ENCODE measurements around the gene IQCE. TPM values are rescaled to one million over a fixed set of nuclear protein-coding genes. Genes with fewer than 3 reads are reported as not detected.

IQCE gene
- total and polyA plus RNA-seq, 10 of the 15 experiments (the other 5 are each of a cell fraction or from before 2014, with no cell fraction given) = 0.37 to 8.1 (median 3.7) TPM

- CTCF ChIA-PET = interaction anchor here (1.2 kb wide), 1 partner anchor 158 kb away, joined by 3 read pairs; no protein-coding TSS in a partner anchor
- no peak for TF ChIP-seq RCOR1 (conservative IDR thresholded peaks at IDR 0.05; ENCODE audit: low read depth, low read length)
- TF ChIP-seq NR2C2 (IDR thresholded peaks at IDR 0.05; ENCODE audit: borderline replicate concordance, control insufficient read depth, insufficient read length, low read depth) = no peak
- no peak for TF ChIP-seq E4F1 (IDR thresholded peaks at IDR 0.05; ENCODE audit: borderline replicate concordance, partially characterized antibody)
- no peak for TF ChIP-seq EZH2 (IDR thresholded peaks at IDR 0.05; ENCODE audit: borderline replicate concordance, control insufficient read depth, low read depth, low read length)
- no peak for TF ChIP-seq ZBTB11 (CRISPR knock-in tag; IDR thresholded peaks at IDR 0.05)
- TF ChIP-seq CEBPZ (IDR thresholded peaks at IDR 0.05; ENCODE audit: low read depth, low read length) = no peak
- TF ChIP-seq CREB1 (IDR thresholded peaks at IDR 0.05; ENCODE audit: low read depth) = no peak
- TF ChIP-seq NRF1 (conservative IDR thresholded peaks at IDR 0.05; ENCODE audit: low read depth, low read length) = no peak
- TF ChIP-seq STAT3 (IDR thresholded peaks at IDR 0.05; ENCODE audit: low read depth, low read length) = no peak
- no peak for TF ChIP-seq IKZF2 (IDR thresholded peaks at IDR 0.05)
- no peak for TF ChIP-seq HSF1 (IDR thresholded peaks at IDR 0.05; ENCODE audit: low read depth, low read length)
- TF ChIP-seq HDAC2 (IDR thresholded peaks at IDR 0.05) = no peak
- TF ChIP-seq YBX1 (IDR thresholded peaks at IDR 0.05) = no peak
Observed at GRCh38 chr7:2628130-2628482, 69.3 kb downstream of the IQCE start.

More at GRCh38 chr7:2628130-2628482, 69.3 kb downstream of the IQCE start:
- H3K4me3 ChIP-seq = no peak overlapping the region
- no TSS peak for BruUV-seq (replicated peaks)
- 58% methylated on average over 12 of the region's 12 CpGs for WGBS (ENCODE audit: insufficient coverage, insufficient replicate concordance, low lambda C conversion rate, missing lambda C conversion rate)
- no peak for DNase-seq (ENCODE audit: low read depth, low spot score)
- 0 out of 4 replicates have a peak, but pooled peaks cover 0 to 1% of the 10 kb centered on the region in 2 experiments for H3K27me3 ChIP-seq (replicated peaks in 1 of 2; ENCODE audit: control insufficient read depth in 2 of 2, insufficient read depth in 2 of 2, low read length in 1 of 2)
- H2AFZ ChIP-seq (ENCODE audit: control insufficient read depth, low read depth, low read length) = no peak overlapping the region
- H3K9ac ChIP-seq (ENCODE audit: control insufficient read depth, insufficient read depth, low read length) = no peak overlapping the region
- intact Hi-C loops (cut with micrococcal nuclease; ENCODE audit: unreplicated experiment) (no loop called here), in situ Hi-C loops (cut with MboI) (no loop called here)
- no peaks in the 10 kb centered on the region for H3K9me3 ChIP-seq (replicated peaks; ENCODE audit: control insufficient read depth, insufficient read depth, low read length)
- ChIA-PET SMC1A (ENCODE audit: uncharacterized antibody, unreplicated experiment) (interaction anchor here (0.7 kb wide), 1 partner anchor 82 kb away, joined by 3 read pairs; no protein-coding TSS in a partner anchor), RAD21 (ENCODE audit: unreplicated experiment) (no interaction called here), POLR2A (no interaction called here)
- no peak overlapping the region for H3K27ac ChIP-seq (ENCODE audit: control insufficient read depth, insufficient read depth)
- no peaks in the 10 kb centered on the region for H4K20me1 ChIP-seq (ENCODE audit: control insufficient read depth, insufficient read depth)
- H3K4me1 ChIP-seq (ENCODE audit: control insufficient read depth, insufficient read depth, low read length) = peaks cover 4% of the 10 kb centered on the region
- no peak for FAIRE-seq
- no peak overlapping the region for H3K4me2 ChIP-seq (ENCODE audit: control insufficient read depth, insufficient read depth)
- H3K79me2 ChIP-seq (ENCODE audit: control insufficient read depth, insufficient read depth, low read length) = peaks cover 10% of the 10 kb centered on the region
- no peak for ATAC-seq
- H3K36me3 ChIP-seq (ENCODE audit: control insufficient read depth in 2 of 2, insufficient read depth in 2 of 2, low read length in 1 of 2) = no peaks in the 10 kb centered on the region
